Aorta (tissue), 5 donors: ENCODE results near the gene SFMBT1. TPM values are rescaled to one million over a fixed set of nuclear protein-coding genes. Genes with fewer than 3 reads are reported as not detected.

ENCODE experiments used
- ATAC-seq: fragments of 200-7000 bp; cut with Tn5 transposase; one replicate; pipeline ENCODE4 v1.9.1; 2022; ENCODE audit warnings: moderate library complexity; ENCODE audit not compliant: low FRiP score
- DNase-seq, 2 donors: peaks; one replicate each; pipeline ENCODE4 v3.0.0-alpha.2; 2020
- H3K27ac ChIP-seq, 2 donors: one replicate each; pipeline ENCODE4 v1.5.1; 2013; ENCODE audit warnings: low read length in 2 of 2, mild to moderate bottlenecking in 2 of 2, moderate library complexity in 2 of 2, control low read depth in 1 of 2, inconsistent platforms in 1 of 2, low read depth in 1 of 2
- H3K27me3 ChIP-seq, 2 donors: one replicate each; pipeline ENCODE4 v1.6.1; 2013; ENCODE audit warnings: control low read depth in 1 of 2, low read length in 1 of 2, mild to moderate bottlenecking in 1 of 2, moderate library complexity in 1 of 2; ENCODE audit not compliant: insufficient read depth in 2 of 2, control insufficient read depth in 1 of 2
- H3K36me3 ChIP-seq, 2 donors: one replicate each; pipeline ENCODE4 v1.6.1; 2013; ENCODE audit warnings: control low read depth in 1 of 2, low read length in 1 of 2, mild to moderate bottlenecking in 1 of 2; ENCODE audit not compliant: insufficient read depth in 2 of 2, control insufficient read depth in 1 of 2
- H3K4me1 ChIP-seq, 2 donors: one replicate each; pipeline ENCODE4 v1.6.1; 2013; ENCODE audit warnings: low read length in 2 of 2, control low read depth in 1 of 2, mild to moderate bottlenecking in 1 of 2, moderate library complexity in 1 of 2; ENCODE audit not compliant: insufficient read depth in 2 of 2, control insufficient read depth in 1 of 2
- H3K4me3 ChIP-seq, 2 donors: one replicate each; pipeline ENCODE4 v1.5.1; 2013; ENCODE audit warnings: low read length in 2 of 2, control low read depth in 1 of 2, mild to moderate bottlenecking in 1 of 2
- H3K9me3 ChIP-seq: one replicate; pipeline ENCODE4 v1.6.1; 2013; ENCODE audit warnings: mild to moderate bottlenecking, low read length; ENCODE audit not compliant: control insufficient read depth
- WGBS, 2 donors: extraction: QIAGEN DNeasy Blood & Tissue Kit; methylation state at CpG; one replicate each; pipeline ENCODE4 v1.1.7; 2013; 5-methylcytosine and 5-hydroxymethylcytosine counted together
- intact Hi-C, 2 donors: fragments of 100-400 bp; cut with DNase I; formaldehyde crosslinking; loops; one replicate each; pipeline versions ENCODE4 v1.14.2 to v1.15.0; 2022
- polyA plus RNA-seq, 2 donors: library from polyadenylated mRNA; stranded (reverse); fragments of 200-250 nt; gene quantifications; one replicate each; pipeline ENCODE4 v1.2.3, GENCODE V29; 2013
- total RNA-seq, 2 donors: library from RNA; stranded (reverse); fragmentation: NEBNext Ultra II Directional; extraction: Animal tissue kit (Norgen Biotek cat#: 25700); gene quantifications; one replicate each; pipeline ENCODE4 v1.2.1, GENCODE V29; 2021
- donor health status: healthy with polysubstance abuse.
- donor health status: Bipolar disorder and iron deficiency.
- donor health status: DM: no; HTN: no; CAD: no.
- donor health status: DM: no; HTN: no; CAD: no.
- donor health status: DM: yes; HTN: yes; CAD: no.

The SFMBT1 gene
- total and polyA plus RNA-seq, 4 donors = 0.75 to 12.6 (median 5.4) TPM

DNA sequence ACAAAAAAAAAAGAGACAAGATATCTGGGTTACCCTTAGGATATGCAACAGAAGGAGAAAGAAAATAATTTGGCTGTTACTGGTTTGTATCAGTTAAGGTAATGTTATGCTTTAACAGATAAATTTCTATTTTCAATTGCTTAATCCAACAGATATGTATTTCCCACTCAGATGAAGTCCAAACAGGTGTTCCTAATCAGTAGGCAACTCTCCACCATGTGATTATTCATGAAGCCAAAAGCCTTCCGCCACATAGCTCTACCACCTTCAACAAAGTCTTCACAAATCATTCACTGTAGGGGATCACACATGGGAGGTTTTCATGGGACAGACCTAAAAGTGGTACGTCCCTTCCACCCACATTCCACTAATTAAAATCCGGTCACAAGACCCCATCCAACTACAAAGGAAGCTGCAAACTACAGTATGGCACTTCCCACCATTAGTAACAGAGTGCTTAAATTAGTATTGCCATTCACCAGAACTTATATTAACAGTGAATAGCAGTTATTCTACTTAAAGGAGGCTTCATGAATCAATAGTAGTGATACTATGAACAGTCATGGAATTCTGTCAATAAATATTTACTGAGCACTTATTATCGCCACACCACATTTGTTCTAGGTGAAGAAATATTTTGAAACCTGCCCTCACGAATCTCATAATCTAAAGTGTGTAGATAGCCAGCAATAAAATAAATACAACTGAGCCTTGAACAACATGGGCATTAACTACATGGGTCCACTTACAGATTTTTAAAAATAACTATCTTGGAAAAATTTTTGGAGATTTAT lies 66.5 kb downstream of the SFMBT1 start:
- no peak overlapping the region for H3K4me3 ChIP-seq
- WGBS, 2 donors = 84 to 86% methylated on average over 5 of the region's 5 CpGs
- no peaks in the 10 kb centered on the region for H3K4me1 ChIP-seq
- DNase-seq (no peak), ATAC-seq (no peak)
- no peaks in the 10 kb centered on the region for H3K36me3 ChIP-seq
- H3K9me3 ChIP-seq = no peaks in the 10 kb centered on the region
- no peaks in the 10 kb centered on the region for H3K27me3 ChIP-seq
- intact Hi-C loops = no loop called here
- no peak overlapping the region for H3K27ac ChIP-seq

DNA sequence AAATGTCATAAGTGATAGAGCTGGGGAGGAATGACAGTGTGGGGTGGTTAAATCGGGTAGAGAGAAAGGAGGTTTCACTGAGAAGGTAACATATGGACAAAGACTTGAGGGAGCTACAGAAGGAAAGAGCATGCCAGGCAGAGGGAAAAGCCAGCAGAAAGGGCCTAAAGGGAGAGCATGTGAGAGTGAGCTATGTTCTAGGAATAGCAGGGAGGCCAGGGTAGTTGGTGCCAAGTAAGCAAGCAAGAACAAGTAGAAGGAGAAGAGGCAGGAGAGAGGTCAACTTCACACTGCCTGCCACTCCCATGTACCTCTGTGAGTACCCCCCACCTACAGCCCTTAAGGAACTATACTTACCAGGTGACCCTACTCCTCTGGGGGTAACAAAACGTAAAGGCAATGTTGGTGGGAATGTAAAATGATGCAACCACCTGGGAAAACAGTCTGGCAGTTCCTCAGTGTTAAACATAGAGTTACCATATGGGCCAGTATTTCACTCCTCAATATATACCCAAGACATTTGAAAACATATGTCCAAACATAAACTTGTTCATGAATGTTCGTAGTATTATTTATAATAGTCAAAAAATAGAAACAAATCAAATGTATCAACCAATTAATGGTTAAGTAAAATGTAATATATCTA lies 67.6 kb downstream of the SFMBT1 start:
- no peaks in the 10 kb centered on the region for H3K27me3 ChIP-seq
- H3K4me1 ChIP-seq = no peaks in the 10 kb centered on the region
- H3K36me3 ChIP-seq = no peaks in the 10 kb centered on the region
- DNase-seq = no peak
- intact Hi-C loops = no loop called here
- H3K27ac ChIP-seq = no peak overlapping the region
- no peaks in the 10 kb centered on the region for H3K9me3 ChIP-seq
- no peak for ATAC-seq
- WGBS, 2 donors = 88 to 95% methylated on average over 3 of the region's 3 CpGs
- H3K4me3 ChIP-seq = no peak overlapping the region

- DNase-seq = no peak
- H3K27me3 ChIP-seq = no peaks in the 10 kb centered on the region
- H3K9me3 ChIP-seq = no peaks in the 10 kb centered on the region
- no peak overlapping the region for H3K27ac ChIP-seq
- no peaks in the 10 kb centered on the region for H3K36me3 ChIP-seq
- WGBS, 2 donors = 74 to 77% methylated on average over 4 of the region's 4 CpGs
- no peaks in the 10 kb centered on the region for H3K4me1 ChIP-seq
- ATAC-seq = no peak
- intact Hi-C loops = no loop called here
- no peak overlapping the region for H3K4me3 ChIP-seq
These were observed 72.1 kb downstream of the SFMBT1 start for GRCh38 chr3:52973806-52974205.

DNA sequence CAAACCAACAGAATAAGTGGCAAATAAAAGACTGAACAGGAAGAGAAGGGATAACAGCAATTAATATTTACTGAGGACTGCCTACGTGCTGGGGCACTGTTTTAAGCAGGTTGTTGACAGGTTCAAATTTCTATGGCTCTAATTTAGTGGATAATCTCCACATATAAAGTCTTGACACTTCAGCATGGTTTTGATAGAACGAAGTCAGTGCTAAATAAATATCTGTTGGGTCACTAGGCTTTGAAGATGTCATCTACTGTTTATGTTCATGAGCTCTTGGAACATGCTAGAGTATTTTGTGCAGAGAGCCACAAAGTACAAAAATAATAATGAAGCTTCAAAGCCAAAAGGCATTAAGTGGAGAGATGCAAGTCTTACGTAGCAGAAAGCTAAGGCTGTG lies 74.0 kb downstream of the SFMBT1 start:
- Histone ChIP-seq H3K4me1 (no peaks in the 10 kb centered on the region), H3K4me3 (no peak overlapping the region), H3K27me3 (no peaks in the 10 kb centered on the region), H3K9me3 (no peaks in the 10 kb centered on the region), H3K36me3 (no peaks in the 10 kb centered on the region), H3K27ac (no peak overlapping the region)
- DNase-seq (no peak), ATAC-seq (no peak)
- WGBS, 2 donors = 60 to 66% methylated on average over 3 of the region's 3 CpGs
- intact Hi-C loops = no loop called here

DNA sequence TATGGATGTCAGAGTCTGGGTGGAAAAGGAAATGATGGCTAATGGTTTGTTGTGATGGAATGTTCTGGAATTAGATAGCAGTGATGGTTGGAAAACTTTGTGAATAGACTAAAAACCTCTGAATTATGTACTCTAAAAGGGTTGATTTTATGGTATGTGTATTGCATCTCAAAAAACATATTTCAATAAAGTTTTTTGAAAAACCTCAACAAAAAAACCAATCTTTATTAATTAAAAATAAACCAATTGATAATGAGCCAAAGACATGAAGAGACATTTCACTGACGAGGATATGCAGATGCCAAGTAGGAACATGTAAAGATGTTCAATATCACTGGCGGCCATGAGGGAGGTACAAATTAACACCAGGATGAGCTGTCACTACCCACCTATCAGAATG lies 78.5 kb downstream of the SFMBT1 start:
- Histone ChIP-seq H3K27me3 (no peaks in the 10 kb centered on the region), H3K27ac (no peak overlapping the region), H3K36me3 (no peaks in the 10 kb centered on the region), H3K9me3 (no peaks in the 10 kb centered on the region), H3K4me1 (no peaks in the 10 kb centered on the region), H3K4me3 (no peak overlapping the region)
- DNase-seq = no peak
- 98 to 99% methylated on average over 2 of the region's 2 CpGs for WGBS, 2 donors
- intact Hi-C loops = no loop called here
- no peak for ATAC-seq

DNA sequence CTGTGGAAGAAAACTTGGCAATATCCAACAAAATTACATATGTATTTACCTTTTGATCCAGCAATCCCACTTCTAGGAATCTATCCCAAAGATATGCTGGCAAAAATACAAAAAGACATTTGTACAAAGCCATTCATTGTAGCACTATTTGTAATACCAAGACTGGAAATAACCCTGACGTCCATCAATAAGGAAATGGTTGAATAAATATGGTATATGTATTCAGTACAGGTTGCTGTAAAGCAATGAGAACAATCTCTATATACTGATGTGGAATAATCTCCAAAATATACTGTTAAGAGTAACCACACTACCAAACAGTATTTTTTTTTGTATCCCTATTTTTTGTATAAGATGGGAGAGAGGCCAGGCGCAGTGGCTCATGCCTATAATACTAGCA lies 83.7 kb downstream of the SFMBT1 start:
- Histone ChIP-seq H3K4me3 (no peak overlapping the region), H3K4me1 (no peaks in the 10 kb centered on the region), H3K36me3 (no peaks in the 10 kb centered on the region), H3K27me3 (no peaks in the 10 kb centered on the region), H3K9me3 (no peaks in the 10 kb centered on the region), H3K27ac (no peak overlapping the region)
- intact Hi-C loops = no loop called here
- ATAC-seq (no peak), DNase-seq (no peak)
- WGBS, 2 donors = 87 to 91% methylated on average over 2 of the region's 2 CpGs

DNA sequence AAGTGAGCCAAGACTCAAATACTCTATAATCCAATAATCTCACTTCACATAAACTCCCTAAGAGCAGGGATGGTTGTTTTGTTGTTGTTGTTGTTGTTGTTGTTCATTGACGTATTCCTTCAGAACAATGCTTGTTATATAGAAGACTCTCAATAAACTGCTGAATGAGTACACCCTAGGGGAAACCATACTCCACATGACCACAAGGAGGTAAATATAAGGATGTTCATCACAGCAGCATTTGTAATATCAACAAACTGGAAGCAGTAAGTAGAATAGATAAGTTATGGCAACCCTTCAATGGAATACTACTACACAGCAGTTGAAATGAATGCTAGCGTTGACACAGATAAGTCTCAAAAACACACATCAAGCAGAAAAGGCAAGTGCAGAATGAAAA lies 86.1 kb downstream of the SFMBT1 start:
- Histone ChIP-seq H3K4me3 (no peak overlapping the region), H3K27ac (no peak overlapping the region), H3K27me3 (no peaks in the 10 kb centered on the region), H3K9me3 (no peaks in the 10 kb centered on the region), H3K36me3 (no peaks in the 10 kb centered on the region), H3K4me1 (no peaks in the 10 kb centered on the region)
- ATAC-seq (no peak), DNase-seq (no peak)
- WGBS, 2 donors = 93 to 95% methylated on average over 2 of the region's 2 CpGs
- intact Hi-C loops = no loop called here

GRCh38 chr3:52939600-52939999 lies 106.3 kb downstream of the SFMBT1 start:
- no peaks in the 10 kb centered on the region for H3K4me1 ChIP-seq
- intact Hi-C loops = loop anchor here (5.0 to 10.0 kb wide), 5 partner anchors 85 to 195 kb away; partner anchors contain the start of genes ITIH1 (in 1 of the 2) and NEK4 (in 1 of the 2)
- H3K36me3 ChIP-seq = no peaks in the 10 kb centered on the region
- no peaks in the 10 kb centered on the region for H3K27me3 ChIP-seq
- DNase-seq = no peak
- no peak overlapping the region for H3K27ac ChIP-seq
- H3K9me3 ChIP-seq = no peaks in the 10 kb centered on the region
- no peak overlapping the region for H3K4me3 ChIP-seq
- ATAC-seq = no peak
